GM12878 (cell line): ENCODE results near the gene TMPRSS7. TPM values are rescaled to one million over a fixed set of nuclear protein-coding genes. Genes with fewer than 3 reads are reported as not detected.

Experiments
- ATAC-seq: fragments of 200-7000 bp; cut with Tn5 transposase; 3 replicates; pipeline ENCODE4 v1.9.1; 2020; ENCODE audit warnings: mild to moderate bottlenecking, moderate library complexity
- BruUV-seq: library from RNA; stranded (reverse); fragments of 400-500 nt; replicated peaks from 2 replicates; lab custom pipeline; 2021; lab: Mats Ljungman, UMichigan
- CTCF ChIA-PET: fragments of 300-600 bp; sonication (Branson Sonifier 250); formaldehyde crosslinking; extraction: SDS; loops from one replicate; lab custom pipeline; 2021; ENCODE audit warnings: inconsistent platforms; lab: Yijun Ruan, JAX
- POLR2A ChIA-PET: fragments of 350-600 bp; formaldehyde crosslinking; extraction: SDS; loops from one replicate; lab custom pipeline; 2021; ENCODE audit warnings: inconsistent platforms; lab: Charles Lee
- RAD21 ChIA-PET: fragments of 300-600 bp; sonication (Branson Sonifier 250); formaldehyde crosslinking; loops from one replicate; lab custom pipeline; 2023; ENCODE audit warnings: antibody characterized with exemption; ENCODE audit not compliant: unreplicated experiment; lab: Charles Lee
- SMC1A ChIA-PET: fragments of 300-600 bp; sonication (Branson Sonifier 250); formaldehyde crosslinking; loops from one replicate; lab custom pipeline; 2023; ENCODE audit not compliant: unreplicated experiment, uncharacterized antibody; lab: Charles Lee
- DNase-seq: peaks from one replicate; pipeline ENCODE4 v3.0.0-alpha.2; 2011; ENCODE audit warnings: low read depth, low spot score
- FAIRE-seq: peaks from 3 replicates; lab custom pipeline; 2011; peaks lifted over from hg19 to GRCh38; lab: Jason Lieb, UNC
- H2AFZ ChIP-seq: 2 replicates; pipeline ENCODE4 v1.6.0; 2011; ENCODE audit warnings: low read depth, low read length, control low read depth; ENCODE audit not compliant: control insufficient read depth
- H3K27ac ChIP-seq: 2 replicates; pipeline ENCODE4 v1.5.1; 2011; ENCODE audit warnings: control low read depth; ENCODE audit not compliant: control insufficient read depth, insufficient read depth
- H3K27me3 ChIP-seq, 2 experiments: replicated peaks in 1 of 2; 2 replicates each; pipeline versions ENCODE4 v1.6.0 to v1.6.1; 2011; ENCODE audit warnings: low read length in 1 of 2; ENCODE audit not compliant: control insufficient read depth in 2 of 2, insufficient read depth in 2 of 2
- H3K36me3 ChIP-seq, 2 experiments: 2 replicates each; pipeline ENCODE4 v1.5.1; 2011; ENCODE audit warnings: low read length in 1 of 2; ENCODE audit not compliant: control insufficient read depth in 2 of 2, insufficient read depth in 2 of 2
- H3K4me1 ChIP-seq: 2 replicates; pipeline ENCODE4 v1.6.1; 2011; ENCODE audit warnings: mild to moderate bottlenecking, low read length, moderate library complexity, mixed read lengths; ENCODE audit not compliant: control insufficient read depth, insufficient read depth
- H3K4me2 ChIP-seq: 2 replicates; pipeline ENCODE4 v1.6.0; 2011; ENCODE audit warnings: control low read depth; ENCODE audit not compliant: control insufficient read depth, insufficient read depth
- H3K4me3 ChIP-seq: fragments of 200-600 bp; sonication (generic); 2 replicates; pipeline ENCODE4 v1.5.1; 2016
- H3K79me2 ChIP-seq: 2 replicates; pipeline ENCODE4 v1.6.0; 2011; ENCODE audit warnings: low read length; ENCODE audit not compliant: control insufficient read depth, insufficient read depth
- H3K9ac ChIP-seq: 2 replicates; pipeline ENCODE4 v1.8.0; 2011; ENCODE audit warnings: low read length, control low read depth, mixed read lengths; ENCODE audit not compliant: control insufficient read depth, insufficient read depth
- H3K9me3 ChIP-seq: replicated peaks from 3 replicates; pipeline ENCODE4 v1.5.1; 2011; ENCODE audit warnings: mild to moderate bottlenecking, low read length; ENCODE audit not compliant: control insufficient read depth, insufficient read depth
- H4K20me1 ChIP-seq: 2 replicates; pipeline ENCODE4 v1.6.0; 2011; ENCODE audit not compliant: control insufficient read depth, insufficient read depth
- ASH2L ChIP-seq: fragments of 300-600, 200-600 bp; sonication (generic); IDR thresholded peaks from 2 replicates; pipeline ENCODE4 v1.6.1; 2017; ENCODE audit warnings: low read depth, mild to moderate bottlenecking, borderline replicate concordance
- BHLHE40 ChIP-seq, 2 experiments: fragments of 450-650 bp in 1 of 2; IDR thresholded peaks; 2 replicates each; pipeline ENCODE4 v1.6.1; 2011 to 2017; ENCODE audit warnings: low read depth in 2 of 2, borderline replicate concordance in 1 of 2, improper control_type of control experiment in 1 of 2, low read length in 1 of 2, mild to moderate bottlenecking in 1 of 2
- CREM ChIP-seq: IDR thresholded peaks from 2 replicates; pipeline ENCODE4 v1.6.1; 2014; ENCODE audit warnings: antibody characterized with exemption, low read depth
- KAT2A ChIP-seq: conservative IDR thresholded peaks from 2 replicates; pipeline ENCODE4 v1.6.1; 2011; ENCODE audit warnings: low read depth, low read length; ENCODE audit not compliant: control insufficient read depth
- NFIC ChIP-seq: IDR thresholded peaks from 2 replicates; pipeline ENCODE4 v1.6.1; 2012; ENCODE audit warnings: low read depth, mild to moderate bottlenecking, inconsistent platforms, low read length, moderate library complexity
- PAX8 ChIP-seq: fragments of 450-650 bp; IDR thresholded peaks from 2 replicates; pipeline ENCODE4 v1.6.1; 2017; ENCODE audit warnings: mild to moderate bottlenecking, moderate library complexity
- STAT1 ChIP-seq: fragments of 450-650 bp; conservative IDR thresholded peaks from 2 replicates; pipeline ENCODE4 v1.6.1; 2014; ENCODE audit warnings: antibody characterized with exemption, mild to moderate bottlenecking
- TAF1 ChIP-seq: IDR thresholded peaks from 2 replicates; pipeline ENCODE4 v1.6.1; 2011; ENCODE audit warnings: mild to moderate bottlenecking, low read depth, low read length, borderline replicate concordance
- WRNIP1 ChIP-seq: IDR thresholded peaks from 2 replicates; pipeline ENCODE4 v1.6.1; 2011; ENCODE audit warnings: low read depth, low read length, improper control_type of control experiment, borderline replicate concordance
- ZNF217 ChIP-seq: fragments of 450-650 bp; IDR thresholded peaks from 2 replicates; pipeline ENCODE4 v1.6.1; 2017; ENCODE audit warnings: antibody characterized with exemption, mild to moderate bottlenecking
- WGBS: methylation state at CpG from one replicate; pipeline ENCODE4 v1.1.6; 2016; ENCODE audit warnings: low lambda C conversion rate; ENCODE audit not compliant: insufficient replicate concordance, insufficient coverage; ENCODE audit errors: missing lambda C conversion rate; 5-methylcytosine and 5-hydroxymethylcytosine counted together
- in situ Hi-C: fragments of 300-500 bp; cut with MboI; formaldehyde crosslinking; loops from 9 replicates; pipeline ENCODE4 v1.14.3; 2018; ENCODE audit warnings: mixed read lengths
- intact Hi-C: fragments of 100-400 bp; cut with micrococcal nuclease; formaldehyde crosslinking; loops from one replicate; pipeline ENCODE4 v1.14.2; 2022; ENCODE audit not compliant: unreplicated experiment
- polyA plus RNA-seq, 11 experiments: library from polyadenylated mRNA; depleted of rRNA in 4 of 11; unstranded in 6 of 11; stranded (reverse) in 5 of 11; fragments of >200 nt; fragmentation: Nextera tagmentation in 4 of 11; fragmentation: Illumina TruSeq in 1 of 11; extraction: Ambion mirVana in 4 of 11; extraction: Trizol in 1 of 11; gene quantifications; 1 replicate in 1 of 11; 2 replicates in 10 of 11; pipeline versions ENCODE4 v1.2.1 to v1.2.3, GENCODE V29; 2011 to 2016; ENCODE audit warnings: inconsistent platforms in 2 of 11, missing spikeins in 2 of 11, low read depth in 1 of 11
- total RNA-seq, 4 experiments: library from RNA; depleted of rRNA in 3 of 4; stranded (reverse); fragments of >200 nt in 3 of 4; fragmentation: Illumina TruSeq in 1 of 4; extraction: Trizol in 1 of 4; gene quantifications; 2 replicates each; pipeline versions ENCODE4 v1.2.1 to v1.2.3, GENCODE V29; 2013 to 2021
- TF ChIP-seq, protein P1 (sequence below): fragments of 450-650 bp; IDR thresholded peaks from 2 replicates; pipeline ENCODE4 v1.6.1; 2016; ENCODE audit warnings: mild to moderate bottlenecking, moderate library complexity, borderline replicate concordance
- TF ChIP-seq, protein P2 (sequence below): fragments of 450-650 bp; formaldehyde crosslinking; IDR thresholded peaks from 2 replicates; pipeline ENCODE4 v1.5.0; 2022; ENCODE audit warnings: mild to moderate bottlenecking, missing genetic modification characterization

Gene TMPRSS7
- total and polyA plus RNA-seq, 10 of the 15 experiments (the other 5 are each of a cell fraction or from before 2014, with no cell fraction given) = 0.03 TPM; not detected in 9

DNA sequence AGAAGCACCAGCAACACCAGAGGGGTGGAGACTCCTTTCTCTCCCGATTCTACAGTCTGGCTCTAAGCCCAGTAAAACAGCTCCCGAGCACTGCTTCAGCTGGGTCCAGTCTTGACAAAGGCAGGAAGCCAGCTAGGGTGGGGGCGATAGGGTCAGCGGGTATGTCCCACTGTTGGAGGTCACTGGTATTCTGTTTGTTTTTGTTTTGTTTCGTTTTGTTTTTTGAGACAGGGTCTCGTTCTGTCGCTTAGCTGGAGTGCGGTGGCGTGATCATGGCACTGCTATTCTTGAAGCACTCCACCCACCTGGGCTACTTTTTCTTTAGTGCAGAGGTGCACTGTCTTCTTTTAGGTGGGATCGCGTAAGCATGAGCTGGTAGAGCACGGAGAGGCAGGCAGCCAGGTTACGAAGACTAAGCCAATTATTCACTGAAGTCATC, 82.2 kb downstream of the TMPRSS7 start (continued):
- TF ChIP-seq NFIC (no peak), ZNF217 (no peak), PAX8 (no peak), STAT1 (no peak)

DNA sequence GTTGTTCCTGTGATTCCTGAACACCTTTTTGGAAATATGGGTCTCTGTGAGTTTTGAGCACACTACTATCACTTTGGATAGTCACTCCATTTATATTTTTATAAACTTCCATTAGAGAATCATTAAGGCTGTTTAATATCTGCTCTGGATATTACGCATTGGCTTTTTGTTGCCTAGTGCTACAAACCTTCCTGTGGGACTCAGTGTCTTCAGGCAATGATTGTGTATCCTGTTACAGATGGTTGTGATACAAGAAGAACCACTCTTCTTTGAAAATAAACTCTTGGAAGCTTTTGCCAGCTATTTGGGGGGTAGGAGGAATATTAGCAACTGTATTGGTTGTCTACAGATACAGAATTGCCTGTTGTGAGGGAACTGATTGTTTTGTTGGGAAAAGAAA, 82.9 kb downstream of the TMPRSS7 start:
- Histone ChIP-seq H3K4me3 (peak overlapping the region; percentile 48; the same call in 1 of the 2 replicates), H3K36me3 (peaks cover 0 to 2% of the 10 kb centered on the region in 2 experiments; a peak in 2 of 4 replicates)
- ChIA-PET POLR2A (interaction anchor here (0.6 to 9.4 kb wide), 9 partner anchors 13 to 381 kb away, joined by 3 to 345 read pairs (median 4); partner anchors contain the start of gene GCSAM), SMC1A (interaction anchor here (0.5 to 9.4 kb wide), 11 partner anchors 14 to 395 kb away, joined by 3 to 489 read pairs (median 3); partner anchors contain the start of genes GCSAM and SLC9C1)
- DNase-seq (no peak), FAIRE-seq (no peak)
- no TSS peak for BruUV-seq
- TF ChIP-seq BHLHE40 (IDR thresholded peaks at IDR 0.05; ENCODE audit: borderline replicate concordance in 1 of 2, low read depth in 2 of 2, low read length in 1 of 2) (no peak), TAF1 (no peak), ASH2L (no peak), KAT2A (no peak), WRNIP1 (no peak), CREM (no peak)
- TF ChIP-seq, protein P1, sequence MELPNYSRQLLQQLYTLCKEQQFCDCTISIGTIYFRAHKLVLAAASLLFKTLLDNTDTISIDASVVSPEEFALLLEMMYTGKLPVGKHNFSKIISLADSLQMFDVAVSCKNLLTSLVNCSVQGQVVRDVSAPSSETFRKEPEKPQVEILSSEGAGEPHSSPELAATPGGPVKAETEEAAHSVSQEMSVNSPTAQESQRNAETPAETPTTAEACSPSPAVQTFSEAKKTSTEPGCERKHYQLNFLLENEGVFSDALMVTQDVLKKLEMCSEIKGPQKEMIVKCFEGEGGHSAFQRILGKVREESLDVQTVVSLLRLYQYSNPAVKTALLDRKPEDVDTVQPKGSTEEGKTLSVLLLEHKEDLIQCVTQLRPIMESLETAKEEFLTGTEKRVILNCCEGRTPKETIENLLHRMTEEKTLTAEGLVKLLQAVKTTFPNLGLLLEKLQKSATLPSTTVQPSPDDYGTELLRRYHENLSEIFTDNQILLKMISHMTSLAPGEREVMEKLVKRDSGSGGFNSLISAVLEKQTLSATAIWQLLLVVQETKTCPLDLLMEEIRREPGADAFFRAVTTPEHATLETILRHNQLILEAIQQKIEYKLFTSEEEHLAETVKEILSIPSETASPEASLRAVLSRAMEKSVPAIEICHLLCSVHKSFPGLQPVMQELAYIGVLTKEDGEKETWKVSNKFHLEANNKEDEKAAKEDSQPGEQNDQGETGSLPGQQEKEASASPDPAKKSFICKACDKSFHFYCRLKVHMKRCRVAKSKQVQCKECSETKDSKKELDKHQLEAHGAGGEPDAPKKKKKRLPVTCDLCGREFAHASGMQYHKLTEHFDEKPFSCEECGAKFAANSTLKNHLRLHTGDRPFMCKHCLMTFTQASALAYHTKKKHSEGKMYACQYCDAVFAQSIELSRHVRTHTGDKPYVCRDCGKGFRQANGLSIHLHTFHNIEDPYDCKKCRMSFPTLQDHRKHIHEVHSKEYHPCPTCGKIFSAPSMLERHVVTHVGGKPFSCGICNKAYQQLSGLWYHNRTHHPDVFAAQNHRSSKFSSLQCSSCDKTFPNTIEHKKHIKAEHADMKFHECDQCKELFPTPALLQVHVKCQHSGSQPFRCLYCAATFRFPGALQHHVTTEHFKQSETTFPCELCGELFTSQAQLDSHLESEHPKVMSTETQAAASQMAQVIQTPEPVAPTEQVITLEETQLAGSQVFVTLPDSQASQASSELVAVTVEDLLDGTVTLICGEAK = no peak
- TF ChIP-seq, protein P2, sequence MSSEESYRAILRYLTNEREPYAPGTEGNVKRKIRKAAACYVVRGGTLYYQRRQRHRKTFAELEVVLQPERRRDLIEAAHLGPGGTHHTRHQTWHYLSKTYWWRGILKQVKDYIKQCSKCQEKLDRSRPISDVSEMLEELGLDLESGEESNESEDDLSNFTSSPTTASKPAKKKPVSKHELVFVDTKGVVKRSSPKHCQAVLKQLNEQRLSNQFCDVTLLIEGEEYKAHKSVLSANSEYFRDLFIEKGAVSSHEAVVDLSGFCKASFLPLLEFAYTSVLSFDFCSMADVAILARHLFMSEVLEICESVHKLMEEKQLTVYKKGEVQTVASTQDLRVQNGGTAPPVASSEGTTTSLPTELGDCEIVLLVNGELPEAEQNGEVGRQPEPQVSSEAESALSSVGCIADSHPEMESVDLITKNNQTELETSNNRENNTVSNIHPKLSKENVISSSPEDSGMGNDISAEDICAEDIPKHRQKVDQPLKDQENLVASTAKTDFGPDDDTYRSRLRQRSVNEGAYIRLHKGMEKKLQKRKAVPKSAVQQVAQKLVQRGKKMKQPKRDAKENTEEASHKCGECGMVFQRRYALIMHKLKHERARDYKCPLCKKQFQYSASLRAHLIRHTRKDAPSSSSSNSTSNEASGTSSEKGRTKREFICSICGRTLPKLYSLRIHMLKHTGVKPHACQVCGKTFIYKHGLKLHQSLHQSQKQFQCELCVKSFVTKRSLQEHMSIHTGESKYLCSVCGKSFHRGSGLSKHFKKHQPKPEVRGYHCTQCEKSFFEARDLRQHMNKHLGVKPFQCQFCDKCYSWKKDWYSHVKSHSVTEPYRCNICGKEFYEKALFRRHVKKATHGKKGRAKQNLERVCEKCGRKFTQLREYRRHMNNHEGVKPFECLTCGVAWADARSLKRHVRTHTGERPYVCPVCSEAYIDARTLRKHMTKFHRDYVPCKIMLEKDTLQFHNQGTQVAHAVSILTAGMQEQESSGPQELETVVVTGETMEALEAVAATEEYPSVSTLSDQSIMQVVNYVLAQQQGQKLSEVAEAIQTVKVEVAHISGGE = 0 out of 2 replicates have a peak, but pooled peaks have one; percentile 2
- TF ChIP-seq, all 136 proteins: peak for 1
- intact Hi-C loops = loop anchor here (10.0 kb wide), 1 partner anchor 857 kb away; the partner anchor contains the start of gene CD200R1
- in situ Hi-C loops = no loop called here
- no peaks in the 10 kb centered on the region for H4K20me1 ChIP-seq
- ATAC-seq = no peak
- 90% methylated on average over 1 of the region's 1 CpG for WGBS
- no peaks in the 10 kb centered on the region for H3K9me3 ChIP-seq
- ChIA-PET RAD21 (interaction anchor here (0.7 to 7.4 kb wide), 12 partner anchors 14 to 396 kb away, joined by 3 to 457 read pairs (median 5); partner anchors contain the start of genes BTLA, CD200 and GCSAM), CTCF (interaction anchor here (1.1 to 9.2 kb wide), 4 partner anchors 15 to 414 kb away, joined by 4 to 226 read pairs (median 6); partner anchors contain the start of genes CD200, GCSAM and SLC9C1)
- H3K4me2 ChIP-seq = peak overlapping the region; percentile 53
- peak overlapping the region; percentile 79 for H3K9ac ChIP-seq
- H3K79me2 ChIP-seq = peaks cover 36% of the 10 kb centered on the region
- H3K4me1 ChIP-seq = peaks cover 93% of the 10 kb centered on the region
- H2AFZ ChIP-seq = no peak overlapping the region
- H3K27ac ChIP-seq = peak overlapping the region; percentile 95
- no peaks in the 10 kb centered on the region for H3K27me3 ChIP-seq
